ENCODE data around the gene PHACTR2. TPM values are rescaled to one million over a fixed set of nuclear protein-coding genes. Genes with fewer than 3 reads are reported as not detected.
A peak's percentile ranks its signal among the peaks of the same experiment; 100 is the strongest.

PHACTR2 gene
- total and polyA plus RNA-seq, 2 of the 13 experiments (the other 11 are each of a cell fraction or from before 2014, with no cell fraction given), result 11.3 to 28.2 TPM

GRCh38 chr6:143767433-143767832 lies 89.7 kb downstream of the PHACTR2 start:
- Histone ChIP-seq H3K36me3 (replicated peaks in 1 of 2; ENCODE audit: control insufficient read depth in 1 of 2, insufficient read depth in 2 of 2, low read length in 2 of 2) (peaks cover 9 to 22% of the 10 kb centered on the region in 2 experiments), H3K4me2 (ENCODE audit: low read depth, low read length) (no peak overlapping the region), H3K4me3 (replicated peaks in 1 of 3; ENCODE audit: insufficient read depth in 1 of 3, low read depth in 2 of 3, low read length in 3 of 3) (no peak overlapping the region), H3K4me1 (ENCODE audit: insufficient read depth, low read length) (no peaks in the 10 kb centered on the region), H3K9ac (ENCODE audit: insufficient read depth, low read depth, low read length) (no peak overlapping the region), H3K79me2 (ENCODE audit: insufficient read depth, low read length) (no peaks in the 10 kb centered on the region), H3K27me3 (ENCODE audit: control insufficient read depth in 1 of 2, insufficient read depth in 2 of 2, low read length in 2 of 2) (no peaks in the 10 kb centered on the region), H3K27ac (ENCODE audit: extremely low read length, insufficient read depth, low read length) (no peak overlapping the region), H4K20me1 (ENCODE audit: insufficient read depth, low read length) (no peaks in the 10 kb centered on the region), H2AFZ (ENCODE audit: low read length) (no peak overlapping the region), H3K9me3 (ENCODE audit: low read length) (no peaks in the 10 kb centered on the region)
- ATAC-seq, result no peak
- in situ Hi-C loops (cut with HindIII; ENCODE audit: extremely low pct_ligation_motif_present, low pct_unique_long_range_greater_than_20kb) (no loop called here), intact Hi-C loops (cut with micrococcal nuclease; ENCODE audit: unreplicated experiment) (no loop called here)
- BruUV-seq (replicated peaks), result no TSS peak
- TF ChIP-seq GATAD1 (CRISPR knock-in tag; IDR thresholded peaks at IDR 0.05) (no peak), ZNF564 (CRISPR knock-in tag; IDR thresholded peaks at IDR 0.05) (peak; percentile 97; the same call in 1 of the 2 replicates)
- ChIA-PET POLR2A (no interaction called here), CTCF (ENCODE audit: low intra/inter-chr PET ratio, low total read pairs) (no interaction called here)
- DNase-seq (ENCODE audit: low spot score), result no peak
- WGBS (ENCODE audit: low lambda C conversion rate), result 96% methylated on average over 2 of the region's 2 CpGs
- peak; percentile 18 for FAIRE-seq

GRCh38 chr6:143772116-143773086 lies 94.6 kb downstream of the PHACTR2 start:
- ChIA-PET POLR2A (no interaction called here), CTCF (ENCODE audit: low intra/inter-chr PET ratio, low total read pairs) (no interaction called here)
- Histone ChIP-seq H3K27me3 (ENCODE audit: control insufficient read depth in 1 of 2, insufficient read depth in 2 of 2, low read length in 2 of 2) (no peaks in the 10 kb centered on the region), H3K79me2 (ENCODE audit: insufficient read depth, low read length) (no peaks in the 10 kb centered on the region), H3K36me3 (replicated peaks in 1 of 2; ENCODE audit: control insufficient read depth in 1 of 2, insufficient read depth in 2 of 2, low read length in 2 of 2) (peaks cover 7 to 31% of the 10 kb centered on the region in 2 experiments; a peak in 4 of 5 replicates), H2AFZ (ENCODE audit: low read length) (no peak overlapping the region), H3K9me3 (ENCODE audit: low read length) (no peaks in the 10 kb centered on the region), H3K9ac (ENCODE audit: insufficient read depth, low read depth, low read length) (no peak overlapping the region), H3K4me3 (replicated peaks in 1 of 3; ENCODE audit: insufficient read depth in 1 of 3, low read depth in 2 of 3, low read length in 3 of 3) (no peak overlapping the region), H3K4me2 (ENCODE audit: low read depth, low read length) (no peak overlapping the region), H4K20me1 (ENCODE audit: insufficient read depth, low read length) (no peaks in the 10 kb centered on the region), H3K4me1 (ENCODE audit: insufficient read depth, low read length) (peaks cover 15% of the 10 kb centered on the region), H3K27ac (ENCODE audit: extremely low read length, insufficient read depth, low read length) (no peak overlapping the region)
- no TSS peak for BruUV-seq (replicated peaks)
- FAIRE-seq (no peak), DNase-seq (ENCODE audit: low spot score) (no peak), ATAC-seq (no peak)
- 98% methylated on average over 16 of the region's 16 CpGs for WGBS (ENCODE audit: low lambda C conversion rate)
- in situ Hi-C loops (cut with HindIII; ENCODE audit: extremely low pct_ligation_motif_present, low pct_unique_long_range_greater_than_20kb), result no loop called here
- intact Hi-C loops (cut with micrococcal nuclease; ENCODE audit: unreplicated experiment), result no loop called here
- TF ChIP-seq ZNF691 (CRISPR knock-in tag; IDR thresholded peaks at IDR 0.05; ENCODE audit: borderline replicate concordance, low read depth) (no peak), ZNF530 (CRISPR knock-in tag; IDR thresholded peaks at IDR 0.05; ENCODE audit: low read depth) (no peak), GTF3A (CRISPR knock-in tag; conservative IDR thresholded peaks at IDR 0.05) (no peak), ZNF564 (CRISPR knock-in tag; IDR thresholded peaks at IDR 0.05) (no peak), ZBTB14 (CRISPR knock-in tag; IDR thresholded peaks at IDR 0.05) (no peak), RARA (CRISPR knock-in tag; IDR thresholded peaks at IDR 0.05) (no peak), CERS6 (CRISPR knock-in tag; IDR thresholded peaks at IDR 0.05) (no peak), AHR (CRISPR knock-in tag; IDR thresholded peaks at IDR 0.05) (no peak), CEBPZ (IDR thresholded peaks at IDR 0.05; ENCODE audit: low read length) (no peak)

All from HepG2 (cell line).